GM15510 (cell line): ENCODE data around the gene HAUS1.
A peak's percentile ranks its signal among the peaks of the same experiment; 100 is the strongest.

Source experiments
- POLR2A ChIP-seq: IDR thresholded peaks from 3 replicates; pipeline ENCODE4 v1.6.1; 2011; ENCODE audit warnings: borderline replicate concordance; ENCODE audit not compliant: insufficient read length; ENCODE audit errors: extremely low read depth

The HAUS1 gene

DNA sequence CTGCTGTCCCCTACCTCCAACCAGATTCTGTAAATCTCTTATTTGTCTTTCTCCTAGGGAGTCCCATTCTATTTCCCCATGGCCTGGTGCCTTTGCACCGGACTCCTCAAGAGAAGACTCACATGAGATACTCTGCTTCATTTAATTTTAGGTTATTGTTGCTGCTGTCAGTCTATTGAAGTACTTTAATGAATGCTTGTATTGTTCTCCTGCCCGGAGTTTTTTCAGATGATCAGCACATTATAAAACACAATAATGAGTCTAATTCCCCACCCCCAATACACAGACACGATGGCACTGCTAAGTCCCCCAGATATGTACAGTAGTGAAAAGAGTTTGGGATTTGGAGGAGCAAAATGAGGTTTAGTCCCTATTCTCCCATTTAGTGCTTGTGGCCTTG, 58.9 kb downstream of the HAUS1 start:
- no peak for TF ChIP-seq POLR2A

DNA sequence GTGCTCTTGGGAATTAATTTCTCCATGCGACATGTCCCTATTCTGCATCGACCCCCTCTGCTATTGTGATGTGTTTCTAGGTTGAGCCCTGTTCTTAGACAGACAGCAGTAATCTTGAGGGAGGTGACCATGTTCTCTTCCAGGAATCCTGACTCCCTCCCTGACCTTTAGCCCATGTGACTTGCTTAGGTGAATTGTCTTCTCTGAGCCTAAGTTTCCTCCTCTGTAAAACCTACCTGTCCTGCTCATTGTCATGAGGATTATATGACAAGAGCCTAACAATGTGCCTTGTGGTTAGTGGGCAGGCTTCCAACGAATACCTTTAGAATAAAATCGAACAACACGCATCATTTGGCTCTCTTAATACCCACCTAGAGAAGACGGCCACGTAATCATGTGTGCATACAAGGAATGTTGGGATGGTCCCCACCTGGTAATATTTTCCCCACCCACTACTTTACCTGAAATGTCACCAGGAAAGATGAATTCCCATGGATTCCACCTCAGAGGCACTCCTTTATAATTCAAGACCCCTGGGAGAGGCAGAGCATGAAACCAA, 59.8 kb downstream of the HAUS1 start:
- no peak for TF ChIP-seq POLR2A

DNA sequence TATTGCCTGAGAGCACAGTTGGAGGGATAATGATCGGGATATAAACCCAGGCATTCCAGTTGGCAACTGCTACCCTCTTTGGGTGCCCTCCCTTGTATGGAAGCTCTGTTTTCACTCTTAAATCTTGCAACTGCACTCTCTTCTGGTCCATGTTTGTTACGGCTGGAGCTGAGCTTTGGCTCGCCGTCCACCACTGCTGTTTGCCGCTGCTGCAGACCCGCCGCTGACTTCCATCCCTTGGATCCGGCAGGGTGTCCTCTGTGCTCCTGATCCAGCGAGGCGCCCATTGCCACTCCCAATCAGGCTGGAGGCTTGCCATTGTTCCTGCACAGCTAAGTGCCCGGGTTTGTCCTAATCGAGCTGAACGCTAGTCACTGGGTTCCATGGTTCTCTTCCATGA, 60.7 kb downstream of the HAUS1 start:
- TF ChIP-seq POLR2A: no peak

DNA sequence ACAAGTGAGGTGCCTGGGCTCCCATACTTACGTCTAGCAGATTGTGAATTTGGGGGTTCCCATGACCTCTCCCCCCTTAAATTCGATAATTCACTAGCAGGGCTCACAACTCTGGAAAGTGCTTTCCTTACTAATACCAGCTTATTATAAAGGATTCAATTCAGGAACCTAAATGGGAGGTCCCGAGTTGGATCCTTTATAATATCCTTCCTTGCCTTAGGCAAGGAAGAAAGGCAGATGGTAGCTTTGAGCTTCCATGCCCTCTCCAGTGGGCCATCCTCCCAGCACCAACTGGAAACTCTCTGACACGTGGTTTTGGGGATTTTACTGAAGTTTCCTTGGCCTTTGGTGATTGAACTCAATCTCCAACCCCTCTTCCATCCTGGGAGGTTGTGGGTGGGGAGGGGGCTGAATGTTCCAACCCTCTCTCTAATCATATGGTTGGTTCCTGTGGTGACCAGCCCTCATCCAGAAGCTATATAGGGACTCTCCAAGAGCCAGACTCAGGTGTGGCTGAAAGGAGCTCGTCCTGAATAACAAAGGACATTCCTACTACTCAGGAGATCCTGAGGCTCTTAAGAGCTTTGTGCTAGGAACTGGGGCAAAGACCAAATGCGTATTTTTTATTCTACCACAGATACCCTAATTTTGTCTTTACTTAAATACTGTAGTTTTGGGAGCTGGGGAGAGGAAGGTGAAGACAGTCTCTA, 62.2 kb downstream of the HAUS1 start:
- TF ChIP-seq POLR2A: no peak

DNA sequence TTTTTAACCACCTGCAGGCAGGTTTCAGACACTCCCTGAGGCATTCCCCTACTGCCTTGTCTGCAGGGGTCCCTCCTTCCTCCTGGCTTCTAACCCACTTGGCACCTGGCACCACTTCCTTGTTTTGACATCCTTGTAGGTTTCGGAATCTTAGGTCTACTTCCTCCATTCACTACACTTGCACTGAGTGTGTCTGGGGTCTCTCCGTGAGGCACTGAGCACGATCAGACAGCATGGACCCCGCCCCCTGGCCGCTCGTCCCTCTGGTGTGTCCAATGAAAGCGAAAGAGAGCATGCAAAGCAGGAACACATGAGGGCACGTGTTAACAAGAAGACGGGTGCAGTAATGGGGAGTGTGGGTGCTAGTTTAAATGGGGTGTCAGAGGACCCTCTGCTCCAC, 63.8 kb downstream of the HAUS1 start:
- TF ChIP-seq POLR2A: no peak

DNA sequence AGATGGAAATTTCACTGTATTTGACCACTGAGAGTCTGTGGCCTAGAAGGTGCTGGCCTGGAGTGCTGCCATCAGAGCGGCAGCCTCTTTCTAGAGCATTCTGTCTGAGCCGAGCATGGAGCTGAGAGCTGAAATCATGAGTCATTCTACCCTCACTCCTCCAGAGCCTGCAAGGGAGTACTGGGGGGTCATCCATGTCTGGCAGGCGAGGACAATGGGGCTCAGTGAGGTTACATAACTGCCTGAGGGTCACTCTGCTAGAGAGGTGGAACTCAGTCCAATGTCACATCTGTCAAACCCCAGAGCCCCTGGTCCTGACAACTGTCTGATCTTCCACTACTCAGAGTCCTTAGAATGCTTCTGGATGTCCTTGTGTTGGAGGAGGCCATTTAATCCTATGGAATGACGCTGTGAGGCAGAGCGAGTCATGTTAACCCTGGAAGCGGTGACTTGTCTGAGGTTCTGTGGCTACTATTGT, 65.3 kb downstream of the HAUS1 start:
- no peak for TF ChIP-seq POLR2A

DNA sequence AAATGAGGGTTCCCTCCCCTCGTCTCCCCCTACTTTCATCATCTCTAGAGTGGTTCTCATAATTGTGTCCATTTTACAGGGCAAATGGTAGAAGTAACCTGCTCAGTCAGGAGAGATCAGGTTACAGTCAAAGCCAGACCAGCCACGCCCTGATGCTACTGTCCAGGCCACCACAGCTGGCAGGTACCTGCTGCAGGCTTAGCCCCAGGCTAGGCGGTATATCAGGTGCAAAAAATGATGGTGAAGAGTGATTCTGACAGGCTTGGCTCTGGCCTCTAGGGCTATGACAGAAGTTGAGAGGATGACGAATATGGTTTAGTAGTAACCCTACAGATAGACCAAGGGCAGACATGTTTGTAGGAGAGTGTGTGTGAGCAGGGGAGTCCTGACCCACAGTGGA, 67.1 kb downstream of the HAUS1 start:
- TF ChIP-seq POLR2A: no peak

DNA sequence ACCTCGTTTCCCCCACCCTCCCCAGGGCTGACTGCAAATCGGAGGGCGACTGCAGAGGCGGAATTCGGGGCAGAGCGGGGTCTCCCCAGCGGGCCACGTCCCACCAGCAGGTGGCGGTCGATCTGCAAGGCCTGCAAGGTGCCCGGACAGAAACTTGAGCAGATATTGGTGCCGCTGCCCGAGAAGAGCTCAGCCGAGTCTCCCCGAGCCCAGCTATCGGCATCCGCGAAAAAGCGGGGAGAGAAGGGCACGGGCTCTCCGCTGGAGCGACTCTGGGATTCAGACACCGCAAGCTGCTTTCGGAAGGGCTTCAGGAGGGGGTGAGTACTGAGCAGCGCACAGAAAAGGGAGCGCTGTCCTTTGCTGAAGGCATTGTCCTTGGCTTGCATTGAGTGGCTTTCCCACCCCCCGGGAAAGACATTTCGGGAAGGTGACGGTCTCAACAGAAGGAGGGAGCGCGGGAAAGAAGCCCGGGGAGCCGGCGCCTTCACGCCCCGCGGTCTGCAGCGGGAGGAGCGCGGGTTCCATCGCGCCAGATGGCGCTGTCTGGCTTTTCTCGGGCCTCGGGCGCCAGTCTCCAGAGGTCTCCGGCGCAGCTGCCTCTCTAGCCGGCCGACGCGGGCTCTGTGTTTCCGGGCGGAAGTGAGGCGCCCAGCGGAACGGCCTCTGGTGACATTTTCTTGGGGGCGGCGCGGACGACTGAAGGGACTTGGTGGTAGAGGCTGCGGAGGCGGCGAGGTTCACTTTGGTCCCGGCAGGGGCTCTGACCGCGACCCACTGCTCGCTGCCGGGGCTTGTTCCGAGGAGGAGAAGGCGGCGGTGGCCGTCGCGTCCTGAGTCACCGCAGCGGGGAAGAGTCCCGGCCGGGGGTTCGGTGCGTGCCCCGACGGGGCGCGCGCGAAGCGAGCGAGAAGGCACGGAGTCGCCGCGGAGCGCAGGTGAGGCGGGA, 69.5 kb downstream of the HAUS1 start:
- peak; percentile 90 for TF ChIP-seq POLR2A

DNA sequence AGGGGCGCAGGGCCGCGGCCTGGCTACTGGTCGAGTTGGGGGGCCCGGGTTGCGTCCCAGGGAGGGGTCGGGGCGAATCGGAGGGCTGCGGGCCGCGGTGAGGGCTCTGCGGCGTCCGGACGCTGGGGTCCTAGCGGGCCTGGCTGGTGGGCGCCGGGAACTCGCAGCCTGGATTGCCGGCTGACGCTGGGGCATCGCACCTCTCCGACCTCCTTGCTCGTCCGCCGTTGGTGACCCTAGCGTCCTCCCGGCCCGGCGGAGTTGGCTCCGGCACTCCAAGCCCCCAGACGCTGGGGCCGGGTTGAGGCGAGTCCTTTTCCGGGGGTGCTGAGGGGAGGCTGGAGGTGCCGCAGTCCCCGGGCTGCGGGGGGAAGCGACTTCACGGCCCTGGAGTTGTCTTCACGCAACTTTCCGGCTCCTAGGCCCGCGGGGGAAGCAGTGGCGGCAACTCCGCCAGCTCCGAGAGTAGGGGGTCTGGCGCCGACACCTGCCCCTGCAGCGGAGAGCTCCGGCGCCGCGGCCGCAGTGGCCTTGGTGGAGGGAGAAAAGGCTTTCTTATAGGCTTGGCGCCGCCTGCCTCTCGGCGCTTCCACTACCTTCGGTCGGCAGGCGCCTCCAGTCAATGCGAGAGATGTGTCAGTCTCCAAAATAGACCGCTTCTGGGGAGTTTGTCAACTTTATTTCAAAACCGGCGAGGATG, 70.3 kb downstream of the HAUS1 start:
- peak; percentile 31 for TF ChIP-seq POLR2A

DNA sequence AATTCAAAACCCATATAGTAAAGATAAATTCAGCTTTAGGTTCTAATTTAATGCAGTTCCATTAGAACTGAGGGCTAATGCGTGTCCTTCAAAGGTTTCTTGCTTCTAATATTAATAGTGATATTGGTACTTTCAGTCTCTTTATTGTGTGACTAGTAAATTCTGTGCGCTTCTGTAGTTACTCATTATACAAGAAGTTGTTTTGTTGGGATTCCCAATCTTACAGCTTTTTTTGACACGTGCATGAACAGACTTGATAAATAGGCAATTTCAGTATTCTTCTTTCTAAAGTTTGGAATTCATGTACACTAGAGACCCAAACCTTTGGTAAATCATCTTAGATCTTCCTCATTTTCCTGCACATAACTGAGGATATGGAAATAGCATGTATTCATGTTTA, 71.8 kb downstream of the HAUS1 start:
- no peak for TF ChIP-seq POLR2A
